G401 (cell line): ENCODE results near the gene ALDH5A1. TPM values are rescaled to one million over a fixed set of nuclear protein-coding genes. Genes with fewer than 3 reads are reported as not detected.

Source experiments
- DNase-seq: peaks from one replicate; pipeline ENCODE4 v3.0.0-alpha.2; 2015; ENCODE audit warnings: low spot score
- in situ Hi-C: cut with HindIII; loops from 2 replicates; pipeline ENCODE4 v1.10.0; 2016; ENCODE audit warnings: low sequenced_read_pairs, mixed read lengths
- total RNA-seq: library from RNA; depleted of rRNA; stranded (reverse); fragments of >200 nt; shearing (Covaris generic); gene quantifications from 2 replicates; pipeline ENCODE4 v1.2.3, GENCODE V29; 2014

Gene ALDH5A1
- total RNA-seq, 1 experiment from 2014 or later: 8.6 TPM

GRCh38 chr6:24517659-24518543 is 23.1 kb downstream of the ALDH5A1 start:
- no peak for DNase-seq
- in situ Hi-C loops: no loop called here

- in situ Hi-C loops: no loop called here
- peak; percentile 30 for DNase-seq
These were observed 26.3 kb downstream of the ALDH5A1 start for GRCh38 chr6:24520929-24521546.

- in situ Hi-C loops: no loop called here
These were observed 27.7 kb downstream of the ALDH5A1 start for GRCh38 chr6:24522228-24523176.

GRCh38 chr6:24524329-24524728 is 29.6 kb downstream of the ALDH5A1 start:
- no peak for DNase-seq
- in situ Hi-C loops: no loop called here

More at GRCh38 chr6:24522228-24523176, 27.7 kb downstream of the ALDH5A1 start:
- no peak for DNase-seq

- in situ Hi-C loops: no loop called here
- DNase-seq: peak; percentile 37
These were observed 30.0 kb downstream of the ALDH5A1 start for GRCh38 chr6:24524805-24525204.

GRCh38 chr6:24529985-24530384 is 35.2 kb downstream of the ALDH5A1 start:
- in situ Hi-C loops: no loop called here
- DNase-seq: no peak

GRCh38 chr6:24534329-24534728 is 39.6 kb downstream of the ALDH5A1 start:
- in situ Hi-C loops: no loop called here
- DNase-seq: no peak

- DNase-seq: no peak
- in situ Hi-C loops: no loop called here
These were observed 40.4 kb downstream of the ALDH5A1 start for GRCh38 chr6:24535210-24535609.

- no peak for DNase-seq
- in situ Hi-C loops: no loop called here
These were observed 41.7 kb downstream of the ALDH5A1 start for GRCh38 chr6:24536466-24536865.

GRCh38 chr6:24537082-24537699 is 42.4 kb downstream of the ALDH5A1 start:
- no peak for DNase-seq
- in situ Hi-C loops: no loop called here

- in situ Hi-C loops: no loop called here
- no peak for DNase-seq
These were observed 43.1 kb downstream of the ALDH5A1 start for GRCh38 chr6:24537771-24538385.

- DNase-seq: no peak
- in situ Hi-C loops: no loop called here
These were observed 44.6 kb downstream of the ALDH5A1 start for GRCh38 chr6:24539416-24539815.

- DNase-seq: no peak
- in situ Hi-C loops: no loop called here
These were observed 45.4 kb downstream of the ALDH5A1 start for GRCh38 chr6:24540197-24540596.

GRCh38 chr6:24543683-24544082 is 48.9 kb downstream of the ALDH5A1 start:
- no peak for DNase-seq
- in situ Hi-C loops: no loop called here

- in situ Hi-C loops: no loop called here
These were observed 50.4 kb downstream of the ALDH5A1 start for GRCh38 chr6:24545183-24545582.

GRCh38 chr6:24545691-24546090 is 50.9 kb downstream of the ALDH5A1 start:
- in situ Hi-C loops: no loop called here
- no peak for DNase-seq

More at GRCh38 chr6:24545183-24545582, 50.4 kb downstream of the ALDH5A1 start:
- DNase-seq: no peak

GRCh38 chr6:24546439-24546838 is 51.7 kb downstream of the ALDH5A1 start:
- in situ Hi-C loops: no loop called here
- DNase-seq: no peak

- DNase-seq: no peak
- in situ Hi-C loops: no loop called here
These were observed 52.5 kb downstream of the ALDH5A1 start for GRCh38 chr6:24547243-24547642.

GRCh38 chr6:24549158-24549557 is 54.4 kb downstream of the ALDH5A1 start:
- in situ Hi-C loops: no loop called here

More at GRCh38 chr6:24549158-24549557, 54.4 kb downstream of the ALDH5A1 start:
- no peak for DNase-seq
